ENCODE results near the gene VAV3.

Gene VAV3

GRCh38 chr1:107597290-107597689 is 367.7 kb downstream of the VAV3 start:
- Mint-ChIP-seq H3K36me3 (ENCODE audit: low read depth) (peaks cover 8% of the 10 kb centered on the region), H3K4me3 (no peak overlapping the region), H3K4me1 (ENCODE audit: low read depth) (peaks cover 12% of the 10 kb centered on the region), H3K27me3 (no peaks in the 10 kb centered on the region), H3K27ac (no peak overlapping the region), H3K9me3 (no peaks in the 10 kb centered on the region)
- no peak for DNase-seq

DNA sequence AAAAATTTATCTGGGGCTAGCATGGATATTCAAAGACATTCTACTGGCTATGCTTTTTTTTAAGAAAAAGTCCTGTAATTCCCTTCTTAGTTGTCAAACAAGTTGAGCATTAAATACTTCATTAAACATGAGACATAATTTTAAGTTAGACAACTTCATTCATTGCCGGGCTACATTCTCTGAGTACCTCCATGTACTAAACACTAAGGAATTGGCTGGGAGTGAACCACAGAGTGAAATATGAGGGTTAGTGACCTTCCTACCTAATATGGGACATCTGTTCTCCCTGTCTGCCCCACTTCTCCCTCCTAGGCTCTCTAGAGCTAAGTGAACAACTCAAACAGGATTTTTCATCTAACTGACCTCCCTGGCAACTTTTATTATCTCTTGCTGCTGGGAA is 370.4 kb downstream of the VAV3 start:
- Mint-ChIP-seq H3K4me1 (ENCODE audit: low read depth) (peaks cover 12% of the 10 kb centered on the region), H3K4me3 (no peak overlapping the region), H3K9me3 (no peaks in the 10 kb centered on the region), H3K27ac (no peak overlapping the region), H3K36me3 (ENCODE audit: low read depth) (peaks cover 6% of the 10 kb centered on the region), H3K27me3 (no peaks in the 10 kb centered on the region)
- no peak for DNase-seq

DNA sequence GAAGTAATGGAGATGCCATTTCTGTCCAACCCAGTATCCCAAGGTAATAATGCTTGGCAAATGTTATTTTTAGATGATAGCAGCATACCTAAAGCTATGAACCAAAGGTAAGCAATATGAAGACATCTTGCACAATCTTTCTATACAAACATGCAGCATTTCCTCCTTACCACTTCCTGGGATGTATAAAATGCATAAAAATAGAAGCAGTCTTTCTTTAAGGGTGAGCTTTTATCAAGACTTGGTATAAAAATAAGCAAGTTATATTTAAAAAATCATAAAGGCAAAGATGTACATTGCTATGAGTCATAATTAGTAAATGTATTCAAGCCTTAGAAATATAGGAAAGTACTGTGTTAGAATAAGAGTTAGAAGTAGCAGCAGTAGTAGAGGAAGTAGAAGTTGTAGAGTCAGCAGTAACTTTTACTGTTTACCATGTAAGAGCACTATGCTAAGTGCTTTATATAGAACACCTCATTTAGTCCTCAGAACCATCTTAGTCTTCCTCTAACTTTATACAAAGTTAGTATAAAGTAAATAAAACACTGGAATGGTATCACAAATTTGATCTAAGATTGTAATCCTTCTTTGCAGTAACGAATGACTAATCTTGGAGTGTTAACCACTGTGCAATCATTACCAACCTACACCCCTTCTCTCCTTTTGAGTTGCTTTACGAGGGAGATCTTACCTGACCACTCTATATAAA is 371.3 kb downstream of the VAV3 start:
- Mint-ChIP-seq H3K9me3 (no peaks in the 10 kb centered on the region), H3K27me3 (no peaks in the 10 kb centered on the region), H3K27ac (no peak overlapping the region), H3K4me1 (ENCODE audit: low read depth) (peaks cover 12% of the 10 kb centered on the region), H3K36me3 (ENCODE audit: low read depth) (peaks cover 6% of the 10 kb centered on the region), H3K4me3 (no peak overlapping the region)
- no peak for DNase-seq

DNA sequence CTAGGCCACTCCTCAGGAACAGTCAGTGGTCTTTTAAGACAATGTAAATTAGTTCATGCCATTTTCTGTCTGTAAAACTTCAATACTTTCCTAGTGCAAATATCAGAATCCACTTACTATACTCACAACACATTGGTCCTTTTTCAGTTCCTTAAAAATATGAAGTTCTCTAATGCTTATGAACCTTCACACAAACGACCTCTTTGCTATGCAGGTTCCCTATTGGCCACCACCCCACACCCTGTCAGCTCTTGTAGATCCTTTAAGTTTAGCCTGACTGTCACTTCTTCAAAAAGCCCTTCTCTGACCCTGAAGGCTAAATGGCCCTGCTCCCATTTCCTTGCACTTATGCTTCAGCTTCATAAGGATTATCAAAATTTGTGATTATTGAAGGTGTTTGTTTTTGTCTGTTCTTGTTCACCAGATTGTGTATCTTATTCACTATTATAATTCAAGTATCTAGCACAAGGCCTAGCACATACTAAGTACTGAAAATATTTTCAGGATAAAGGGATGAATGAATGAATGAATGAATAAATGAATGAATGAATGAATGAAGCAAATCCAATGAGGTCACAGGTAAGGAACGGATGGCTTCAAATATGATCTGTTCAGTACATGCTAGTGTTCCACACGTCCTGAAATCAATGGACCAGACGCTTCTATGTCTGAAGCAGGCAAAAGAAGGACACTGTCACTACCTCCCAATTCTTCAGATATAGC is 373.9 kb downstream of the VAV3 start:
- Mint-ChIP-seq H3K9me3 (no peaks in the 10 kb centered on the region), H3K4me3 (no peak overlapping the region), H3K27me3 (no peaks in the 10 kb centered on the region), H3K4me1 (ENCODE audit: low read depth) (peaks cover 12% of the 10 kb centered on the region), H3K36me3 (ENCODE audit: low read depth) (peaks cover 2% of the 10 kb centered on the region), H3K27ac (no peak overlapping the region)
- no peak for DNase-seq

DNA sequence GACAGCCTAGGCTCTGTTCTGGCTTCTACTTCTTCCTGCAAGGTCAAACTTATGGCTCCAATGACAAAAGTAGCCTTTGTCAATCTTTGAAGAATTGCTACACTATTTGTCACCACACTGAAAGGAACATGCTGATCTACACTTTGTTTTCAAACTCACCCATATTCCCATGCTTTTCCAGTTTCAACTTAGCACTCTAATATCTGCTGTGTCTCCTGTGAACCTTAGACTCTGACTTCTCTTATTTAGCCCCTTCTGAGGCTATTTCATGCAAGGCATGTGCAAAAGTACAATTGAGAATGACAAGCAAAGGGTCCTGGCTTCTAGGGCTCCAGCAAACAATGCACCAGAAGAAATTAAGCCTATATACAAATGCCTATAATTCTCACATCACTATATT is 374.9 kb downstream of the VAV3 start:
- DNase-seq: no peak
- Mint-ChIP-seq H3K27ac (no peak overlapping the region), H3K4me3 (no peak overlapping the region), H3K27me3 (no peaks in the 10 kb centered on the region), H3K36me3 (ENCODE audit: low read depth) (no peaks in the 10 kb centered on the region), H3K9me3 (no peaks in the 10 kb centered on the region), H3K4me1 (ENCODE audit: low read depth) (peaks cover 12% of the 10 kb centered on the region)

- Mint-ChIP-seq H3K27ac (no peak overlapping the region), H3K9me3 (no peaks in the 10 kb centered on the region), H3K27me3 (no peaks in the 10 kb centered on the region), H3K4me3 (no peak overlapping the region), H3K4me1 (ENCODE audit: low read depth) (peaks cover under 1% of the 10 kb centered on the region), H3K36me3 (ENCODE audit: low read depth) (no peaks in the 10 kb centered on the region)
- DNase-seq: no peak
These were observed 376.7 kb downstream of the VAV3 start for GRCh38 chr1:107588321-107588720.

DNA sequence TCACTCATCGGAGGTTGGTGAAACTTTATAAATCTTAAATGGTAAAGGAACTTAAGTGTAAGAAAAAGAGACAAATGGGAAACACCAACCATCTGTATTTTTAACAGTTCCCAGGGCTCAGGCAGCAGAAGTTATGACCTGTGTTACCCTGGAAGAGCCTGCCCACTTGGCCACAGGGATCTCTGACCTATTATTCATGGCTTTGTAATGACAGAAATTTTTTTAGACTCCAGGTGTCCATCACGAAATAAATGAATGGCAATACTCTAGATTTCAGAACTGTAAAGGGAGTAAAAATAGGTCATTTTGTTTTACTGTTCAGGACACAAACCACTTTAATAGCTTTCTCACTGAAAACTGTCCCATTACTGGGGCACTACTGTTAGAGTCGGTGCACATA is 389.8 kb downstream of the VAV3 start:
- no peaks in the 10 kb centered on the region for H3K9me3 Mint-ChIP-seq
- H3K27ac Mint-ChIP-seq: no peak overlapping the region
- no peaks in the 10 kb centered on the region for H3K27me3 Mint-ChIP-seq
- H3K4me3 Mint-ChIP-seq: no peak overlapping the region
- H3K4me1 Mint-ChIP-seq (ENCODE audit: low read depth): no peaks in the 10 kb centered on the region
- no peak for DNase-seq
- peaks cover 2% of the 10 kb centered on the region for H3K36me3 Mint-ChIP-seq (ENCODE audit: low read depth)

- no peak for DNase-seq
- Mint-ChIP-seq H3K27me3 (no peaks in the 10 kb centered on the region), H3K27ac (no peak overlapping the region), H3K4me1 (ENCODE audit: low read depth) (no peaks in the 10 kb centered on the region), H3K9me3 (no peaks in the 10 kb centered on the region), H3K4me3 (no peak overlapping the region), H3K36me3 (ENCODE audit: low read depth) (peaks cover 2% of the 10 kb centered on the region)
These were observed 390.9 kb downstream of the VAV3 start for GRCh38 chr1:107574044-107574443.

- Mint-ChIP-seq H3K4me3 (no peak overlapping the region), H3K9me3 (no peaks in the 10 kb centered on the region), H3K36me3 (ENCODE audit: low read depth) (peaks cover 2% of the 10 kb centered on the region), H3K4me1 (ENCODE audit: low read depth) (no peaks in the 10 kb centered on the region), H3K27ac (no peak overlapping the region), H3K27me3 (no peaks in the 10 kb centered on the region)
- no peak for DNase-seq
These were observed 392.2 kb downstream of the VAV3 start for GRCh38 chr1:107572674-107573211.

DNA sequence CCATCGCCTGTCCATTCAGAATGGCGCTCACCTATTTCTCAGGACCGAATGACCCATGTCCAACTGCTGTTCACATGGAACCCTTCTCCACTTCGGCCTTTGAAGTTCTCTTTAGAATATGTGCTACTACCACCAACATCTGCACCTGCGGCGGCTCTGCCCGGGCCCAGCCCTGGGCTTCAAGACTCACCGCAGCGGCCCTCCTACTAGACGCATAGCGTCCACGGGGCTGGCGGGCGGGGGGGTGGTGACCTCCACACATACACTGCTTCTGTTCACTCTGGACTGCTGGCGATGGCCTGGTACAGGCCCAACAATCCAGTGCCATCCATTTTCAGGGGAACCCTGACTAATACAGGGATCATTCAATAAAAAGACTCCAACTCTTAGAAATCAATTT is 394.2 kb downstream of the VAV3 start:
- DNase-seq: no peak
- Mint-ChIP-seq H3K4me1 (ENCODE audit: low read depth) (no peaks in the 10 kb centered on the region), H3K27ac (no peak overlapping the region), H3K4me3 (no peak overlapping the region), H3K27me3 (no peaks in the 10 kb centered on the region), H3K9me3 (no peaks in the 10 kb centered on the region), H3K36me3 (ENCODE audit: low read depth) (peaks cover 2% of the 10 kb centered on the region)

- no peaks in the 10 kb centered on the region for H3K4me1 Mint-ChIP-seq (ENCODE audit: low read depth)
These were observed 401.5 kb downstream of the VAV3 start for GRCh38 chr1:107563441-107563840.

DNA sequence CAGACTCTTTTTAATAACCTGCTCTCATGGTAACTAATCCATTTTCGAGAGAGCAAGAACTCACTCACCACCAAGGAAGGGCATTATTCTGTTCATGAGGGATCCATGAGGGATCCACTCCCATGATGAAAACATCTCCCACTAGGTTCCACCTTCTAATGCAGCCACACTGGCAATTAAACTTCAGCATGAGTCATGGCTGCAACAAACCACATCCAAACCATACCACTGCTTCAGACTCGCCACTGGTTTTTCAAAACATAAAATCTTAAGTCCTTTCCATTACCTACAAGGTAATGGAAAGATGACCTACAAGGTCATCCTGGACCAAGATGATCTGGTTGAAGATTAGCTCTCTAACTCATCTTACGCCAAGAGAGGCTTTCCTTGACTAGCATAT is 405.1 kb downstream of the VAV3 start:
- Mint-ChIP-seq H3K4me1 (ENCODE audit: low read depth) (no peaks in the 10 kb centered on the region), H3K27ac (no peak overlapping the region), H3K4me3 (no peak overlapping the region)

More at GRCh38 chr1:107563441-107563840, 401.5 kb downstream of the VAV3 start:
- DNase-seq: no peak
- H3K27me3 Mint-ChIP-seq: no peaks in the 10 kb centered on the region
- H3K27ac Mint-ChIP-seq: no peak overlapping the region
- no peaks in the 10 kb centered on the region for H3K9me3 Mint-ChIP-seq
- no peak overlapping the region for H3K4me3 Mint-ChIP-seq
- H3K36me3 Mint-ChIP-seq (ENCODE audit: low read depth): no peaks in the 10 kb centered on the region

GRCh38 chr1:107557095-107557494 is 407.9 kb downstream of the VAV3 start:
- Mint-ChIP-seq H3K27ac (no peak overlapping the region), H3K27me3 (no peaks in the 10 kb centered on the region), H3K4me1 (ENCODE audit: low read depth) (no peaks in the 10 kb centered on the region), H3K36me3 (ENCODE audit: low read depth) (no peaks in the 10 kb centered on the region), H3K9me3 (no peaks in the 10 kb centered on the region), H3K4me3 (no peak overlapping the region)
- DNase-seq: no peak

More for the DNA sequence above, 405.1 kb downstream of the VAV3 start:
- no peak for DNase-seq
- Mint-ChIP-seq H3K27me3 (no peaks in the 10 kb centered on the region), H3K9me3 (no peaks in the 10 kb centered on the region), H3K36me3 (ENCODE audit: low read depth) (no peaks in the 10 kb centered on the region)

DNA sequence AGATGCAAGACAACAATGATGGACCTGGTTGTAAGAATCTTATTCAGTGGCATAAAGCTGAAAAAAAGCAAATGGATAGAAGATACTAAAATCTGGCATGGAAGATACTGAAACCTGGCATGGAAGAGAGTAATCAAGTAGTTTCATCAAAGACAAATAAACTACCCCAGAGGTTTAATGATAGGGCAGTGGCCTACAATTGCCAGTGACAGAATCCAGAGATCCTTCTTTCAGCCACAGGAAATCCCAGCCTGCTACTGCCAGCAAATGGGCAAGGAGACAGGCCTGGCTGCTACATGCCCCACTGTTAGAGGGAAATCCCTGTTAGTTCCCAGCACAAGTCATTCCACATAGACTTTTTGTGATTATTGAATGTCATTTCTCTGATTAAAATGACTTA is 409.4 kb downstream of the VAV3 start:
- H3K27ac Mint-ChIP-seq: no peak overlapping the region
- H3K4me3 Mint-ChIP-seq: no peak overlapping the region
- no peaks in the 10 kb centered on the region for H3K4me1 Mint-ChIP-seq (ENCODE audit: low read depth)
- H3K27me3 Mint-ChIP-seq: no peaks in the 10 kb centered on the region
- H3K9me3 Mint-ChIP-seq: no peaks in the 10 kb centered on the region
- H3K36me3 Mint-ChIP-seq (ENCODE audit: low read depth): no peaks in the 10 kb centered on the region
- DNase-seq: no peak

GRCh38 chr1:107552781-107553180 is 412.2 kb downstream of the VAV3 start:
- no peaks in the 10 kb centered on the region for H3K4me1 Mint-ChIP-seq (ENCODE audit: low read depth)
- H3K27me3 Mint-ChIP-seq: no peaks in the 10 kb centered on the region
- H3K4me3 Mint-ChIP-seq: no peak overlapping the region
- no peaks in the 10 kb centered on the region for H3K36me3 Mint-ChIP-seq (ENCODE audit: low read depth)
- DNase-seq: no peak
- no peak overlapping the region for H3K27ac Mint-ChIP-seq
- no peaks in the 10 kb centered on the region for H3K9me3 Mint-ChIP-seq

Data from activated T-cell treated with anti-CD3 and anti-CD28 coated beads, Interleukin-2, amount 50 U/mL, for 24 hours (primary cell).